ENCODE data around the gene RGS6. TPM values are rescaled to one million over a fixed set of nuclear protein-coding genes. Genes with fewer than 3 reads are reported as not detected.

The RGS6 gene
- total RNA-seq, 4 donors from 2014 or later = 0.54 to 9.1 (median 3.3) TPM

- TF ChIP-seq POLR2A (IDR thresholded peaks at IDR 0.05) = no peak
- TF ChIP-seq, protein P1, sequence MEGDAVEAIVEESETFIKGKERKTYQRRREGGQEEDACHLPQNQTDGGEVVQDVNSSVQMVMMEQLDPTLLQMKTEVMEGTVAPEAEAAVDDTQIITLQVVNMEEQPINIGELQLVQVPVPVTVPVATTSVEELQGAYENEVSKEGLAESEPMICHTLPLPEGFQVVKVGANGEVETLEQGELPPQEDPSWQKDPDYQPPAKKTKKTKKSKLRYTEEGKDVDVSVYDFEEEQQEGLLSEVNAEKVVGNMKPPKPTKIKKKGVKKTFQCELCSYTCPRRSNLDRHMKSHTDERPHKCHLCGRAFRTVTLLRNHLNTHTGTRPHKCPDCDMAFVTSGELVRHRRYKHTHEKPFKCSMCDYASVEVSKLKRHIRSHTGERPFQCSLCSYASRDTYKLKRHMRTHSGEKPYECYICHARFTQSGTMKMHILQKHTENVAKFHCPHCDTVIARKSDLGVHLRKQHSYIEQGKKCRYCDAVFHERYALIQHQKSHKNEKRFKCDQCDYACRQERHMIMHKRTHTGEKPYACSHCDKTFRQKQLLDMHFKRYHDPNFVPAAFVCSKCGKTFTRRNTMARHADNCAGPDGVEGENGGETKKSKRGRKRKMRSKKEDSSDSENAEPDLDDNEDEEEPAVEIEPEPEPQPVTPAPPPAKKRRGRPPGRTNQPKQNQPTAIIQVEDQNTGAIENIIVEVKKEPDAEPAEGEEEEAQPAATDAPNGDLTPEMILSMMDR (IDR thresholded peaks at IDR 0.05) = no peak
- no peaks in the 10 kb centered on the region for H3K4me1 ChIP-seq
- H3K27me3 ChIP-seq = no peaks in the 10 kb centered on the region
- no peak for DNase-seq
- no peaks in the 10 kb centered on the region for H3K36me3 ChIP-seq
- H3K4me3 ChIP-seq = no peak overlapping the region
- H3K27ac ChIP-seq = no peak overlapping the region
- H3K9me3 ChIP-seq = no peaks in the 10 kb centered on the region
These were observed 632.9 kb downstream of the RGS6 start for GRCh38 chr14:72565149-72565559.

DNA sequence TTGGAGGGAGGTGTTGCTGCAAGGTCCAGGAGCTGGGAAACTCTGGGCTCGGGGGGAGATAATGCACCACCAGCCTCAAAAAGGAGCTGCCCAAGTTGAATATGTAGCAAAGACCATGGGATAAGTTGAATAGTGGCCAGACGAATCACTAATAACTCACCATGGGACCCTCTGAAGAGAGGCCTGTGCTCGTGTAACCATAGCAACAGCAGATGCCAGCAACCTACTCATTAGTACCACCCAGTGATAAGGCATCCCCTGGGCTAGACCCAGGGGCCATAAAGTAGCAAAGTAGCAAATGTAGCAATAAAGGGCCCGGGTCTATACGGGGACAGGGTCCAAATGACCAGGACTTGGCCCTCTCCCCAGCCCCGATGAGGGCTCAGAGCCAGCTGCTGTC is 633.7 kb downstream of the RGS6 start:
- no peak for TF ChIP-seq POLR2A (IDR thresholded peaks at IDR 0.05)
- TF ChIP-seq, protein P1 (IDR thresholded peaks at IDR 0.05) = no peak
- no peak overlapping the region for H3K27ac ChIP-seq

GRCh38 chr14:72567226-72567625 is 635.0 kb downstream of the RGS6 start:
- DNase-seq = no peak
- no peak overlapping the region for H3K4me3 ChIP-seq
- no peaks in the 10 kb centered on the region for H3K9me3 ChIP-seq
- H3K27me3 ChIP-seq = no peaks in the 10 kb centered on the region
- no peak overlapping the region for H3K27ac ChIP-seq
- H3K36me3 ChIP-seq = no peaks in the 10 kb centered on the region
- H3K4me1 ChIP-seq = no peaks in the 10 kb centered on the region
- TF ChIP-seq, protein P1 (IDR thresholded peaks at IDR 0.05) = no peak
- no peak for TF ChIP-seq POLR2A (IDR thresholded peaks at IDR 0.05)

More for the DNA sequence above, 633.7 kb downstream of the RGS6 start:
- no peaks in the 10 kb centered on the region for H3K36me3 ChIP-seq
- no peak overlapping the region for H3K4me3 ChIP-seq
- no peaks in the 10 kb centered on the region for H3K9me3 ChIP-seq
- H3K4me1 ChIP-seq = no peaks in the 10 kb centered on the region
- no peaks in the 10 kb centered on the region for H3K27me3 ChIP-seq
- no peak for DNase-seq

DNA sequence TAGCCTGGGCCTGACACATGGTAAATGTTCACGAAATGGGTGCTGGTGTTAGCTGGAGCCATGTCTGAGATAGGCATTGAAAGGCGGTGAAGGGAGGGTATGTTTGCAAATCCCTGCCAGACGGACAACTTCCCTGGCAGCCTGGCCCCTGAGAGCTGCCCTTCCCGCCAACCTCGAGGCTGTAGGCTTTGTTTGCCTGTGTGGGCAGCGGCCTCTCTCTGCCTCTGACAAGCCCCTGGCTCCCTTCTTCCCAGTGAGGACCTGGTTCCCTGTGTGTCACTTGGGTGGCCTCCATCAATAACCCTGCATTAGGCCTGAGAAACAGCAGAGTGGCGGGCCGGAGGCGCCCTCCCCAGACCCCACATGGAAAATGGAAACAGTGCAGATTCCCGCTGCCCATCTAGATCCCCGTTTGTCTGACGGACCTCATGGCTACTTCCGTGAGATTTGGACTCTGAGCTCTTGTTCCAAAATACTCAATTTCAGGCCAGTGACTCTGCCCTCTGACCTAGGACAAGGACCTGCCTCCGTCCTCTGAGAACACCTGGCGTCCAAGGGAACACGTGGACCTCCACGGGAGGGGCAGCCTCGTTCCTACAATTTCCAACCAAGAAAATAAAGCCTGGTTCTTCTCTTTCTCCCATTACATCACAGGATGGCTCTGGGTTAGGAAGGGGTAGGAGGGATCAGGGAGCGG is 636.2 kb downstream of the RGS6 start:
- Histone ChIP-seq H3K4me1 (no peaks in the 10 kb centered on the region), H3K27me3 (no peaks in the 10 kb centered on the region), H3K27ac (no peak overlapping the region), H3K4me3 (no peak overlapping the region), H3K9me3 (no peaks in the 10 kb centered on the region), H3K36me3 (no peaks in the 10 kb centered on the region)
- TF ChIP-seq, protein P1 (IDR thresholded peaks at IDR 0.05) = no peak
- TF ChIP-seq POLR2A (IDR thresholded peaks at IDR 0.05) = no peak
- DNase-seq = no peak

DNA sequence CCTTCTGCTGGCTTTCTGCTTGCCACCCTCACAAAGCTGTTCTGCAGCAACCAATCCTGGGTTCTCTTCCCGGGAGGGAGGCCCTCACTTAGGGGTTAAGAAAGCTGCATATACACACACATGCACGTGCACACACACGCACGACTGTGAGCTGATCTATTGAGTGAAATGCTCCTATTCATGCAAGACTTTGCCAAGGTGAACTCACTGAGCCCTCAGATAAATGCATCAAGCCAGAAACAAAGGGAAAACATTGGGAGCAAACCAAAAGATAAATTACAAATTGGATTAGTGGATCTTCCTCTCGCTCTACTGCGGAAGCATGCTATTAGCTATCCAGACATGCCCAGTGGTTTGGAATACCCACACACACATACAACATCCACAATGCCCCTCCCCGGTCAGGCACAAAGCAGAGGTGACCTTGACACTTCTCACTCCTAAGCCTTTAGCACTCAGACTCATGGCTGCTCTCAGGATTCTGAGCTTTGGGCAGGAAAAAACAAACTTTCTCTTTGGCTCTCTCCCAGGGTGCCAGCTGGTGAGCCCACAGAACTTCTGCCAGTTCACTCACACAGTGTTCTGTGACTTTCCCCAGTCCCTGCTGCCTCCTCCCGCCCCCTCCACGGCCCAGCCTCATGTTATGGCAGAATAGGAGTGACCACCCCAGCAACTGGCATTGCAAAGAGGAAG is 641.6 kb downstream of the RGS6 start:
- Histone ChIP-seq H3K36me3 (no peaks in the 10 kb centered on the region), H3K4me1 (no peaks in the 10 kb centered on the region), H3K27me3 (no peaks in the 10 kb centered on the region), H3K27ac (no peak overlapping the region), H3K4me3 (no peak overlapping the region), H3K9me3 (no peaks in the 10 kb centered on the region)
- no peak for TF ChIP-seq POLR2A (IDR thresholded peaks at IDR 0.05)
- TF ChIP-seq, protein P1 (IDR thresholded peaks at IDR 0.05) = no peak
- no peak for DNase-seq
